Loucy (cell line): ENCODE results near the gene SHANK3.

Experiments used
- H2AFZ ChIP-seq: fragments of 200-600 bp; sonication (generic); 2 replicates; pipeline ENCODE4 v1.6.0; 2016; ENCODE audit warnings: antibody characterized with exemption, mild to moderate bottlenecking, low read length, moderate library complexity
- H3F3A ChIP-seq: fragments of 200-600 bp; 2 replicates; pipeline ENCODE4 v1.6.0; 2016; ENCODE audit warnings: antibody characterized with exemption, low read depth, mild to moderate bottlenecking
- H3K27me3 ChIP-seq: fragments of 200-600 bp; sonication (generic); 2 replicates; pipeline ENCODE4 v1.6.1; 2014; ENCODE audit warnings: low read length, mild to moderate bottlenecking; ENCODE audit not compliant: insufficient read depth, poor library complexity, severe bottlenecking
- H3K36me3 ChIP-seq: fragments of 200-600 bp; sonication (generic); 2 replicates; pipeline ENCODE4 v1.6.1; 2016; ENCODE audit warnings: low read length; ENCODE audit not compliant: insufficient read depth
- H3K4me1 ChIP-seq: fragments of 200-600 bp; sonication (generic); 2 replicates; pipeline ENCODE4 v1.5.1; 2014; ENCODE audit warnings: low read length, mild to moderate bottlenecking; ENCODE audit not compliant: insufficient read depth, poor library complexity, severe bottlenecking
- H3K4me2 ChIP-seq: fragments of 200-600 bp; sonication (generic); 2 replicates; pipeline ENCODE4 v1.6.0; 2014; ENCODE audit warnings: antibody characterized with exemption, low read length, low read depth, mild to moderate bottlenecking; ENCODE audit not compliant: poor library complexity, severe bottlenecking
- H3K4me3 ChIP-seq: fragments of 200-600 bp; sonication (generic); 2 replicates; pipeline ENCODE4 v1.5.1; 2014; ENCODE audit warnings: low read length, mild to moderate bottlenecking, mixed read lengths; ENCODE audit not compliant: poor library complexity, severe bottlenecking
- H3K79me2 ChIP-seq: fragments of 200-600 bp; sonication (generic); 2 replicates; pipeline ENCODE4 v1.6.1; 2014; ENCODE audit warnings: low read length; ENCODE audit not compliant: insufficient read depth
- H3K9ac ChIP-seq: fragments of 200-600 bp; sonication (generic); 2 replicates; pipeline ENCODE4 v1.6.0; 2014; ENCODE audit warnings: mild to moderate bottlenecking, low read depth, low read length, moderate library complexity; ENCODE audit not compliant: poor library complexity, severe bottlenecking
- H3K9me2 ChIP-seq: fragments of 200-600 bp; sonication (generic); replicated peaks from 2 replicates; pipeline ENCODE4 v1.6.1; 2016; ENCODE audit warnings: low read depth, low read length, mixed read lengths
- H3K9me3 ChIP-seq: fragments of 200-600 bp; sonication (generic); 2 replicates; pipeline ENCODE4 v1.6.1; 2014; ENCODE audit warnings: mild to moderate bottlenecking, antibody characterized with exemption, low read length, low read depth; ENCODE audit not compliant: insufficient read depth
- H4K20me1 ChIP-seq: fragments of 200-600 bp; sonication (generic); 2 replicates; pipeline ENCODE4 v1.6.0; 2014; ENCODE audit warnings: antibody characterized with exemption, low read length, mild to moderate bottlenecking; ENCODE audit not compliant: insufficient read depth, poor library complexity, severe bottlenecking
- EZH2phosphoT487 ChIP-seq: fragments of 200-600 bp; IDR thresholded peaks from 2 replicates; pipeline ENCODE4 v1.6.1; 2018; ENCODE audit warnings: antibody characterized with exemption, mild to moderate bottlenecking, moderate library complexity, borderline replicate concordance
- TF ChIP-seq, protein P1 (sequence below): fragments of 200-600 bp; sonication (generic); conservative IDR thresholded peaks from 2 replicates; pipeline ENCODE4 v1.5.1; 2014; ENCODE audit warnings: mild to moderate bottlenecking, antibody characterized with exemption, low read length

Gene SHANK3

DNA sequence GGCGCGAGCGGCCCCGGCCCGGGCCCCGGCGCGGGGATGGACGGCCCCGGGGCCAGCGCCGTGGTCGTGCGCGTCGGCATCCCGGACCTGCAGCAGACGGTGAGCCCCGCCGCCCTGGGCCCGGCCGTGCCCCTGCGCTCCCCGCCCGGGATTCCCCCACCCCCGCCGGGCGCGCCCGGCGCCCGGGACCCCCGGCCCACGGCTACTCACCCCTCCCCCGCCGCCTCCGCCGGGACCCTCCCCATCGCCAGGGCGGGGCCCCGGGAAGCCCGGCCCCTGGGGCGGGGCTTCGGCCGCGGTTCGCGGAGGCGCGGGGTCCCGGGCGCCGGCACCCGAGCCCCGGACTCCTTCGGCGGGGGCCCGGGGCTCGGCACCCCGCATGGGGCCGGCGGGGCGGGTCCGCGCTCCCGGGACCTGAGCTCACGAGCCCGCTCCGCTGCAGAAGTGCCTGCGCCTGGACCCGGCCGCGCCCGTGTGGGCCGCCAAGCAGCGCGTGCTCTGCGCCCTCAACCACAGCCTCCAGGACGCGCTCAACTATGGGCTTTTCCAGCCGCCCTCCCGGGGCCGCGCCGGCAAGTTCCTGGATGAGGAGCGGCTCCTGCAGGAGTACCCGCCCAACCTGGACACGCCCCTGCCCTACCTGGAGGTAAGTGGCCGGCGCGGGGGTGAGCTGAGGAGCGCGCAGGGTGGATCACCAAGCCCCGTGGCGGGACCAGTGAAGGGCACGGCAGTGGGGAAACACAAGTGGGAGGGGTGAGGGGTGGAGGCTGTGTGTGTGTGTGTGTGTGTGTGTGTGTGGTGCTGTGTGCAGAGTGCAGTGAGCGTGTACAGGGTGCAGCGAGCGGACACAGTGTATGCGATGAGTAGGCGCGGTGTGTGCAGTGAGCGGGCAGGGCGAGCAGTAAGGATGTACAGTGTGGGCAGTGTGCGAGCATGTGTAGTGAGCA, 2.3 kb downstream of the SHANK3 start:
- Histone ChIP-seq H3K9me3 (no peaks in the 10 kb centered on the region), H3F3A (peaks cover 6% of the 10 kb centered on the region; the same call in 1 of the 2 replicates), H3K9ac (peak overlapping the region; percentile 66), H3K4me3 (peak overlapping the region; percentile 77), H3K36me3 (peaks cover 30% of the 10 kb centered on the region; the same call in 1 of the 2 replicates), H3K79me2 (peaks cover 54% of the 10 kb centered on the region), H3K27me3 (no peaks in the 10 kb centered on the region), H3K9me2 (no peaks in the 10 kb centered on the region), H2AFZ (no peak overlapping the region), H3K4me1 (peaks cover 43% of the 10 kb centered on the region), H3K4me2 (peak overlapping the region; percentile 69), H4K20me1 (peaks cover 39% of the 10 kb centered on the region)
- TF ChIP-seq, protein P1, sequence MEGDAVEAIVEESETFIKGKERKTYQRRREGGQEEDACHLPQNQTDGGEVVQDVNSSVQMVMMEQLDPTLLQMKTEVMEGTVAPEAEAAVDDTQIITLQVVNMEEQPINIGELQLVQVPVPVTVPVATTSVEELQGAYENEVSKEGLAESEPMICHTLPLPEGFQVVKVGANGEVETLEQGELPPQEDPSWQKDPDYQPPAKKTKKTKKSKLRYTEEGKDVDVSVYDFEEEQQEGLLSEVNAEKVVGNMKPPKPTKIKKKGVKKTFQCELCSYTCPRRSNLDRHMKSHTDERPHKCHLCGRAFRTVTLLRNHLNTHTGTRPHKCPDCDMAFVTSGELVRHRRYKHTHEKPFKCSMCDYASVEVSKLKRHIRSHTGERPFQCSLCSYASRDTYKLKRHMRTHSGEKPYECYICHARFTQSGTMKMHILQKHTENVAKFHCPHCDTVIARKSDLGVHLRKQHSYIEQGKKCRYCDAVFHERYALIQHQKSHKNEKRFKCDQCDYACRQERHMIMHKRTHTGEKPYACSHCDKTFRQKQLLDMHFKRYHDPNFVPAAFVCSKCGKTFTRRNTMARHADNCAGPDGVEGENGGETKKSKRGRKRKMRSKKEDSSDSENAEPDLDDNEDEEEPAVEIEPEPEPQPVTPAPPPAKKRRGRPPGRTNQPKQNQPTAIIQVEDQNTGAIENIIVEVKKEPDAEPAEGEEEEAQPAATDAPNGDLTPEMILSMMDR: no peak
- TF ChIP-seq EZH2phosphoT487: no peak

DNA sequence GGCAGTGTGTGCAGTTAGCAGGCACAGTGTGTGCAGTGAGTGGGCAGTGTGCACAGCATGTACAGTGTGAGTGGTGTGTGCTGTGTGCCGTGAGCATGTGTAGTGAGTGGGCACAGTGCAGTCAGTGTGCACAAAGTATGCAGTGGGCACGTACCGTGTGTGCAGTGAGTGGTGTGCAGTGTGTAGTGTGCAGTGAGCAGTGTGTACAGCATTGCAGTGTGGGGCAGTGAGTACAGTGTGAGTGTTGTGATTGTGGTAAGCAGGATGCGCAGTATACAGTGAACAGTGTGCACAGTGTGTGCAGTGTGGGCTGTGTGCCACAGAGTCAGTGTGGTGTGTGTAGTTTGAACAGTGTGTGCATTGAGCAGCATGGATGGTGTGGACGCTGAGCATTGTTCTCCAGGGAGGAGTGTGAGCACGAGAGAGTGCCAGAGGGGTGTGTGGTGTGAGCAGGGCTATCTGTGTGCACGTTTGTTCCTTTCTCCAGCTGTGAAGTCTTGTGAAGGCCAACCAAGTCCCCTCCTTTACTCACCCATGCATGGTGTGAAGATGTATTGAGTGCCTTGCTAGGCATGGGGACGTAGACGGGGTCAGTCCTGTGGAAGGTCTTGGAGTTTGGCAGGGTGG, 3.0 kb downstream of the SHANK3 start:
- peaks cover 40% of the 10 kb centered on the region for H3K4me1 ChIP-seq
- peaks cover 54% of the 10 kb centered on the region for H3K79me2 ChIP-seq
- peaks cover 6% of the 10 kb centered on the region; the same call in 1 of the 2 replicates for H3F3A ChIP-seq
- H4K20me1 ChIP-seq: peaks cover 39% of the 10 kb centered on the region
- no peaks in the 10 kb centered on the region for H3K9me2 ChIP-seq
- peaks cover 30% of the 10 kb centered on the region; the same call in 1 of the 2 replicates for H3K36me3 ChIP-seq
- no peaks in the 10 kb centered on the region for H3K27me3 ChIP-seq
- TF ChIP-seq EZH2phosphoT487: no peak
- TF ChIP-seq, protein P1: no peak
- peak overlapping the region; percentile 66 for H3K9ac ChIP-seq
- no peaks in the 10 kb centered on the region for H3K9me3 ChIP-seq
- peak overlapping the region; percentile 77 for H3K4me3 ChIP-seq
- no peak overlapping the region for H2AFZ ChIP-seq
- H3K4me2 ChIP-seq: peak overlapping the region; percentile 69

DNA sequence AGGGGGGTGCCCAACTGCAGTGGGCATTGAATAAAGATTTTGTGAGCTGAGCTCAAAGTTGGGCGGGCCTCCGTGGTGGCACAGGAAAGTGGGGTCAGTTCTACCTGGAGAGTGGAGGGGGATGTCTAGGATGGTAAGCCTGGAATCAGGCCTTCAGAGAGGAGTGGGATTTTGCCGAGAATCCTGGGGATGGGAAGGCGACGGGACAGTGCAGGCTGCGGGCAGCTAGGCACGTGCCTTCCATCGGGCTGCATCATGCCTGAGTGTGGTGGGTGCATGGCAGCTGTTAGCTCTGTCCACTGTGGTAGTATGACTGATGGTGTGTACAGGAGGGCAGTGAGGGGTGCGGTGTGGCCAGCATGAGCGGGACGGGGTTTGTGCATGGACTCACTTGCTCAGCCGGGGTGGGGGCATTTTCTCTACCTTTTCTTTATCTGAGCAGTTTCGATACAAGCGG, 3.6 kb downstream of the SHANK3 start:
- Histone ChIP-seq H2AFZ (no peak overlapping the region), H3K4me3 (peak overlapping the region; percentile 77), H3K9ac (peak overlapping the region; percentile 66), H3K9me3 (no peaks in the 10 kb centered on the region), H3K9me2 (no peaks in the 10 kb centered on the region), H3K36me3 (peaks cover 35% of the 10 kb centered on the region; the same call in 1 of the 2 replicates), H3K4me2 (peak overlapping the region; percentile 69), H4K20me1 (peaks cover 39% of the 10 kb centered on the region), H3F3A (peaks cover 6% of the 10 kb centered on the region; the same call in 1 of the 2 replicates), H3K27me3 (no peaks in the 10 kb centered on the region), H3K79me2 (peaks cover 58% of the 10 kb centered on the region), H3K4me1 (peaks cover 35% of the 10 kb centered on the region)
- TF ChIP-seq, protein P1: no peak
- TF ChIP-seq EZH2phosphoT487: no peak
